ES-I3 (cell line): ENCODE results near the gene MYO1B.

ENCODE experiments used
- H3K36me3 ChIP-seq: 2 replicates; pipeline ENCODE4 v1.6.1; 2013; ENCODE audit warnings: mild to moderate bottlenecking, low read length, control low read depth, moderate library complexity; ENCODE audit not compliant: insufficient read depth
- H3K4me1 ChIP-seq: 2 replicates; pipeline ENCODE4 v1.6.1; 2013; ENCODE audit warnings: mild to moderate bottlenecking, control low read depth, low read length; ENCODE audit not compliant: insufficient read depth
- H3K9ac ChIP-seq: 2 replicates; pipeline ENCODE4 v1.6.1; 2013; ENCODE audit warnings: low read depth, mild to moderate bottlenecking, low read length, moderate library complexity
- H3K9me3 ChIP-seq: 2 replicates; pipeline ENCODE4 v1.6.1; 2013; ENCODE audit warnings: mild to moderate bottlenecking, low read length, moderate library complexity; ENCODE audit not compliant: control insufficient read depth, insufficient read depth

The MYO1B gene

DNA sequence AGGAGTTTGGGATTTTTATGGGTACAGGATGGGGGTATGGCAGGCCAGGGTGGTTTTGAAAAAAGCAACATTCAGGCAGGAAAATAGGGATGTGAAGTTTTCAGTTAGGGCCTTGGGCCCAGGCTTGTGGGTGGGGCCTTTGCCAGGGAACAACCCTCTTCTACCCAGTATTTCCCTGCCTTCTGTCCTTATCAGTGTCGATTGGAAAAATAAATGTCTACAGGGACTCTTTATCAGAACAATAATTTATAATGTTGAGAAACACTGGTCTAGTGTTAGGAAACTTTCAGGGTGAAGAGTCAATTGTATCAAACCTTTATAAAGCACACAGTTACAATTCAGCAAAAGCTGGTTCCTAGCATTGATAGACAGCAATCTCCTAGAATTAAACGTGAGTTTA lies 218.6 kb downstream of the MYO1B start:
- H3K9me3 ChIP-seq, result 0 out of 2 replicates have a peak, but pooled peaks cover 2% of the 10 kb centered on the region
- no peaks in the 10 kb centered on the region for H3K4me1 ChIP-seq
- no peak overlapping the region for H3K9ac ChIP-seq
- H3K36me3 ChIP-seq, result no peaks in the 10 kb centered on the region

DNA sequence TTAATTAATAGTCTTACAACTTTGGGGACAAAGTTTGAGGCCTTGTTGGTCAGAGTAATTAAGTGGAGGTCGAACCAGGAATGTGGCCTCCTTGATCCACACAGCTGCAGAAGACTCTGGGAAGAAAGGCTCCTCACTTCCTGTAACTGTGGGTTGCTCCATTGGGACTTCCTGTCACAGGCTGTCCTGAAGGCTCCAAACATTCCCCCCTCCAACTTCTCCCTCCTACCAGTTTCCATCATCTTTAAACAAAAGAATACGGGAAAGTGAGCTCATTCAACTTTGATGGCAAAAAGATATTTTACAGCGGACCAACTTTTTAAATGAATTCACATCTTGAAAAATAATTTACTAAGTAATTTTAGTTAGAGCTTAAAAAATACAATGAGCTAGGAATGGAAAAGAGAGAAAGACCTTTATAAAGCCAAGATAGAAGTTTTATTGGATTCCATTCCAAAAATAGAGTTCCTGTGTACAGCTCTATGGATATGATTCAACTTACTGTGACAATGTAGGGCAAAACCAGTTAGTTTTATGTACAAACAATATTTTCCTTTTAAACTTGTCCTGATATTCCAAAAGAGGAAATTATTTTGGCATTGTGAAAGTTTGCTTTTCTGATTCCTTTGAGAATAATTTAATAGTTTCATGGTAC lies 220.7 kb downstream of the MYO1B start:
- Histone ChIP-seq H3K9ac (no peak overlapping the region), H3K9me3 (no peaks in the 10 kb centered on the region), H3K4me1 (no peaks in the 10 kb centered on the region), H3K36me3 (no peaks in the 10 kb centered on the region)

GRCh38 chr2:191467113-191467512 lies 221.9 kb downstream of the MYO1B start:
- H3K36me3 ChIP-seq, result no peaks in the 10 kb centered on the region
- no peak overlapping the region for H3K9ac ChIP-seq
- no peaks in the 10 kb centered on the region for H3K9me3 ChIP-seq
- no peaks in the 10 kb centered on the region for H3K4me1 ChIP-seq

GRCh38 chr2:191470306-191470705 lies 225.1 kb downstream of the MYO1B start:
- Histone ChIP-seq H3K9ac (no peak overlapping the region), H3K4me1 (no peaks in the 10 kb centered on the region), H3K9me3 (no peaks in the 10 kb centered on the region), H3K36me3 (no peaks in the 10 kb centered on the region)

GRCh38 chr2:191474464-191474863 lies 229.3 kb downstream of the MYO1B start:
- peaks cover 8% of the 10 kb centered on the region; the same call in 1 of the 2 replicates for H3K4me1 ChIP-seq

More at GRCh38 chr2:191474464-191474863, 229.3 kb downstream of the MYO1B start:
- Histone ChIP-seq H3K9ac (no peak overlapping the region), H3K36me3 (no peaks in the 10 kb centered on the region), H3K9me3 (peaks cover 4% of the 10 kb centered on the region; the same call in 1 of the 2 replicates)
